Skeletal muscle tissue (tissue), 4 donors: ENCODE results near the gene AVPR2. TPM values are rescaled to one million over a fixed set of nuclear protein-coding genes. Genes with fewer than 3 reads are reported as not detected.

ENCODE experiments used
- H3K27ac ChIP-seq: one replicate; pipeline ENCODE4 v1.7.0; 2013; ENCODE audit warnings: mild to moderate bottlenecking, low read depth, low read length, inconsistent platforms
- H3K27me3 ChIP-seq, 3 donors: one replicate each; pipeline ENCODE4 v1.7.0; 2013; ENCODE audit warnings: low read length in 3 of 3; ENCODE audit not compliant: control insufficient read depth in 3 of 3, insufficient read depth in 3 of 3
- H3K36me3 ChIP-seq, 3 donors: one replicate each; pipeline ENCODE4 v1.7.0; 2013; ENCODE audit warnings: low read length in 3 of 3; ENCODE audit not compliant: control insufficient read depth in 3 of 3, insufficient read depth in 3 of 3
- H3K4me1 ChIP-seq, 3 donors: one replicate each; pipeline ENCODE4 v1.7.0; 2013; ENCODE audit warnings: low read length in 3 of 3, mild to moderate bottlenecking in 3 of 3; ENCODE audit not compliant: control insufficient read depth in 3 of 3, insufficient read depth in 3 of 3
- H3K4me3 ChIP-seq, 3 donors: one replicate each; pipeline ENCODE4 v1.7.0; 2013; ENCODE audit warnings: low read length in 3 of 3
- H3K9ac ChIP-seq, 3 donors: one replicate each; pipeline ENCODE4 v1.7.0; 2013; ENCODE audit warnings: low read length in 3 of 3, mild to moderate bottlenecking in 3 of 3, moderate library complexity in 2 of 3, low read depth in 1 of 3
- H3K9me3 ChIP-seq, 3 donors: one replicate each; pipeline ENCODE4 v1.7.0; 2013; ENCODE audit warnings: low read length in 3 of 3; ENCODE audit not compliant: control insufficient read depth in 3 of 3
- total RNA-seq: library from RNA; depleted of rRNA; stranded (reverse); fragments of >200 nt; gene quantifications from one replicate; pipeline ENCODE4 v1.2.3, GENCODE V29; 2014
- donor health status: Osteomylitis.

AVPR2 gene
- total RNA-seq, 1 donor from 2014 or later, result 1.0 TPM

DNA sequence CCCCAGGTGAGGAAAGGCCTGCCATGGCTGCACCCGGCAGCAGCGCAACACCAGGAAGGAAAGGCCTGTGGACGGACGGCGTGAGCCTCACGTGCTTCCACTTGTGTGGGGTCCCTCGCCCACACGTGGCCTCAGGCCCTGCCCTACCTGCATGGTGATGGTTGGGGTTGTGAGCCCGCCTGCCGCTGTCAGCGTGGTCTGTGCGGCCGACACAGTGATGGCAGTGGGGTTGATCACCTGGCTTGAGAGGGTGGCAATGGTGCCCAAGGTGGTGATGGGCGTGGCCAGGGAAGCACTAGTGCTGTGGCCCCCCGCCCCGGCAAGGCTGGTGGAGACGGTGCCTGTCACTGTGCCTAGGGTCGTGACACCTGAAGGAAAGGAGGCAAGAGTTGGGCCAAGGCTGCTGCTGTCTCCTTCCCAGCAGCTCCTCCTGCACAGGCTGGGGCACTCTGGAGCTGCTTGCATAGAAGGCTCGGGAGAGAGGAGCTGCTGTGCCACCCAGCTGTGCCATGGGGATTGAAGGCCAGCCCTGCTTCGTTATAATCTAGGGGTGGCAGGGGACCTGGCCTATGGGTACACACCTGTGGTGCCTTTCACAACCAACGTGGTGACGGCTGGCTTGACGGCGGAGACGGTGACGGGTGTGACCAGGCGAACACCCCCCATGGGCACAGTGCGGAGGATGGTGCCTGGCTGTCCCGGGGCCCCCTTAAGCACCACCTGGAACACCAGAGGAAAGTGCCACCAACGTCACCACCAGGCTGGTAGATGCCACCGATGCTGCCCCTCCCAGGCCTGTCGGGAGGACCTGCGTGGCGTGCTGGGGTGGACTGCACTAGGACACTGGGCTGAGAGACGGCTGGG is 51.8 kb downstream of the AVPR2 start:
- H3K4me3 ChIP-seq, result no peak overlapping the region
- peaks cover 71 to 90% (median 80%) of the 10 kb centered on the region in 3 donors for H3K36me3 ChIP-seq
- peaks cover 0 to 3% (median 3%) of the 10 kb centered on the region in 3 donors for H3K4me1 ChIP-seq
- H3K27me3 ChIP-seq, result no peaks in the 10 kb centered on the region
- no peak overlapping the region for H3K27ac ChIP-seq
- no peaks in the 10 kb centered on the region for H3K9me3 ChIP-seq
- H3K9ac ChIP-seq, result no peak overlapping the region

Other genes with a start within 250 kb of the AVPR2 start
- gene PNCK, start 230.9 kb upstream of the AVPR2 start, total RNA-seq, result not detected
- 13.0 TPM for gene SLC6A8, start 216.7 kb upstream of the AVPR2 start, total RNA-seq
- 83.0 TPM for gene BCAP31, start 180.3 kb upstream of the AVPR2 start, total RNA-seq
- 10.4 TPM for gene ABCD1, start 179.8 kb upstream of the AVPR2 start, total RNA-seq
- 1.0 TPM for gene PLXNB3, start 140.4 kb upstream of the AVPR2 start, total RNA-seq
- 85.1 TPM for gene SRPK3, start 123.6 kb upstream of the AVPR2 start, total RNA-seq
- gene IDH3G, start 110.3 kb upstream of the AVPR2 start, total RNA-seq, result 25.1 TPM
- gene SSR4, start 110.0 kb upstream of the AVPR2 start, total RNA-seq, result 85.6 TPM
- 2.6 TPM for gene PDZD4, start 74.1 kb upstream of the AVPR2 start, total RNA-seq
- 1.6 TPM for gene L1CAM, start 18.5 kb upstream of the AVPR2 start, total RNA-seq
- 25.1 TPM for gene ARHGAP4, start 21.6 kb downstream of the AVPR2 start, total RNA-seq
- gene NAA10, start 30.4 kb downstream of the AVPR2 start, total RNA-seq, result 13.6 TPM
- gene RENBP, start 40.0 kb downstream of the AVPR2 start, total RNA-seq, result 5.7 TPM
- gene HCFC1, start 67.1 kb downstream of the AVPR2 start, total RNA-seq, result 9.4 TPM
- gene TMEM187, start 68.1 kb downstream of the AVPR2 start, total RNA-seq, result 2.1 TPM
- gene IRAK1, start 115.2 kb downstream of the AVPR2 start, total RNA-seq, result 11.0 TPM
- gene MECP2, start 193.0 kb downstream of the AVPR2 start, total RNA-seq, result 10.4 TPM
- not detected for gene OPN1LW, start 239.6 kb downstream of the AVPR2 start, total RNA-seq